ENCODE measurements around the gene PKD1L1. TPM values are rescaled to one million over a fixed set of nuclear protein-coding genes. Genes with fewer than 3 reads are reported as not detected.

The PKD1L1 gene
- total RNA-seq, 1 experiment from 2014 or later, result 0.17 TPM

DNA sequence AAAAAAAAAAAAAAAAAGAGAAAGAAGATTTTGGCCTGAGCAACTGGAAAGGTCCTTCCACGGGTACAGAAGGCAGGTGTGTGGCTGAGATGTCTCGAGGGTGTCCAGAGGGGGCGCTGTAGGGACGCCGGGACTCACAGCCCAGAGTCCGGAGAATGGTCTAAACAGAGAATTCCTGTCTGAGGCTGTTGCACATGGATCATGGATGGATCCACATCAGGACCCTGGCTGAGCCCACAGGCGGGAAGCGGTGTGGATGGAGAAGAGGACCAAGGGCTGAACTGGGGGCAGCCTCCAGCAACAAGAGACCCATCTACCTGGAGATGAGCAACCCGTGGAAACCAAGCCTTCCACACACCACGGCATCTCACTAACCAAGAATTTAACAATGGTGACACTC is 55.0 kb downstream of the PKD1L1 start:
- no peak overlapping the region for H3K27ac Mint-ChIP-seq
- no peak overlapping the region for H2BK120ac ChIP-seq (ENCODE audit: low read depth, low read length, poor library complexity, severe bottlenecking)
- H3K14ac ChIP-seq (ENCODE audit: insufficient read depth, low read length), result no peak overlapping the region
- H3T11ph ChIP-seq (ENCODE audit: low read length), result no peak overlapping the region
- H2BK20ac ChIP-seq (ENCODE audit: low read depth, low read length, poor library complexity, severe bottlenecking), result no peak overlapping the region
- H3K18ac ChIP-seq (ENCODE audit: insufficient read length, low read depth, low read length), result no peak overlapping the region
- H3K9ac ChIP-seq (ENCODE audit: extremely low read depth, insufficient read length, low read length), result no peak overlapping the region
- no peaks in the 10 kb centered on the region for H3K9me3 ChIP-seq (ENCODE audit: control insufficient read depth, low read depth, low read length)
- H2BK15ac ChIP-seq (ENCODE audit: low read depth, low read length), result no peak overlapping the region
- no peak overlapping the region for H4K91ac ChIP-seq (ENCODE audit: insufficient read length, low read depth, low read length)
- no peak overlapping the region for H2AK5ac ChIP-seq (ENCODE audit: insufficient read length, low read length)
- no CpG with 5 or more reads among the region's 10 CpGs for WGBS (ENCODE audit: extremely low coverage, insufficient read length, low lambda C conversion rate)
- H3K4me1 Mint-ChIP-seq, result peaks cover 25 to 27% of the 10 kb centered on the region in 2 experiments
- H3K4me1 ChIP-seq (ENCODE audit: insufficient read depth, low read length), result peaks cover 5% of the 10 kb centered on the region; the same call in 1 of the 2 replicates
- H3K79me2 ChIP-seq (ENCODE audit: insufficient read depth, low read length), result no peaks in the 10 kb centered on the region
- H2BK5ac ChIP-seq (ENCODE audit: insufficient read length, low read length), result no peak overlapping the region
- H3K36me3 Mint-ChIP-seq (ENCODE audit: insufficient read depth in 1 of 3, low read depth in 3 of 3), result no peaks in the 10 kb centered on the region
- no peak overlapping the region for H4K8ac ChIP-seq (replicated peaks; ENCODE audit: insufficient read length, low read depth, low read length)
- H3K56ac ChIP-seq (ENCODE audit: insufficient read length, low read depth, low read length), result no peak overlapping the region
- no peak overlapping the region for H4K5ac ChIP-seq (ENCODE audit: insufficient read length, low read depth, low read length)
- peaks cover 14% of the 10 kb centered on the region for H3K27me3 Mint-ChIP-seq (ENCODE audit: low read depth)
- H3K23me2 ChIP-seq (ENCODE audit: insufficient read length, low read depth, low read length, poor library complexity, severe bottlenecking), result no peaks in the 10 kb centered on the region
- no peaks in the 10 kb centered on the region for H3K27me3 ChIP-seq (ENCODE audit: insufficient read depth, low read length)
- H3K79me1 ChIP-seq (ENCODE audit: insufficient read depth, low read depth, low read length, poor library complexity, severe bottlenecking), result no peaks in the 10 kb centered on the region
- H3K23ac ChIP-seq (ENCODE audit: insufficient read length, low read depth, low read length), result no peak overlapping the region
- H3K9me3 Mint-ChIP-seq, result no peaks in the 10 kb centered on the region; a peak in 1 of 5 replicates
- no peak overlapping the region for H2AFZ ChIP-seq (ENCODE audit: low read length)
- no peak overlapping the region for H3K4me2 ChIP-seq (ENCODE audit: insufficient read depth, insufficient read length, low read length)
- H3K4me3 Mint-ChIP-seq, result no peak overlapping the region
- H2BK12ac ChIP-seq (ENCODE audit: insufficient read length, low read depth, low read length), result no peak overlapping the region
- H3K4ac ChIP-seq (ENCODE audit: low read depth, low read length), result no peak overlapping the region
- peak; percentile 76 for DNase-seq
- H3K27ac ChIP-seq (ENCODE audit: insufficient read length, low read depth, low read length), result no peak overlapping the region
- TF ChIP-seq, protein P1, sequence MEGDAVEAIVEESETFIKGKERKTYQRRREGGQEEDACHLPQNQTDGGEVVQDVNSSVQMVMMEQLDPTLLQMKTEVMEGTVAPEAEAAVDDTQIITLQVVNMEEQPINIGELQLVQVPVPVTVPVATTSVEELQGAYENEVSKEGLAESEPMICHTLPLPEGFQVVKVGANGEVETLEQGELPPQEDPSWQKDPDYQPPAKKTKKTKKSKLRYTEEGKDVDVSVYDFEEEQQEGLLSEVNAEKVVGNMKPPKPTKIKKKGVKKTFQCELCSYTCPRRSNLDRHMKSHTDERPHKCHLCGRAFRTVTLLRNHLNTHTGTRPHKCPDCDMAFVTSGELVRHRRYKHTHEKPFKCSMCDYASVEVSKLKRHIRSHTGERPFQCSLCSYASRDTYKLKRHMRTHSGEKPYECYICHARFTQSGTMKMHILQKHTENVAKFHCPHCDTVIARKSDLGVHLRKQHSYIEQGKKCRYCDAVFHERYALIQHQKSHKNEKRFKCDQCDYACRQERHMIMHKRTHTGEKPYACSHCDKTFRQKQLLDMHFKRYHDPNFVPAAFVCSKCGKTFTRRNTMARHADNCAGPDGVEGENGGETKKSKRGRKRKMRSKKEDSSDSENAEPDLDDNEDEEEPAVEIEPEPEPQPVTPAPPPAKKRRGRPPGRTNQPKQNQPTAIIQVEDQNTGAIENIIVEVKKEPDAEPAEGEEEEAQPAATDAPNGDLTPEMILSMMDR (conservative IDR thresholded peaks at IDR 0.05), result peak; percentile 84
- H4K20me1 ChIP-seq (ENCODE audit: control insufficient read depth, insufficient read depth, insufficient read length), result peaks cover 3% of the 10 kb centered on the region
